GM13977 (cell line): Measurements from ENCODE around the gene TTLL5.

Source experiments
- DNase-seq: peaks from one replicate; pipeline ENCODE4 v3.0.0; 2012; ENCODE audit warnings: low spot score
- in situ Hi-C: fragments of 300-500 bp; cut with MboI; formaldehyde crosslinking; loops from one replicate; pipeline ENCODE4 v1.12.0; 2022; ENCODE audit warnings: low sequenced_read_pairs, low pct_unique_long_range_greater_than_20kb, mixed read lengths, inconsistent platforms; ENCODE audit not compliant: unreplicated experiment
- TF ChIP-seq, protein P1 (sequence below): IDR thresholded peaks from 2 replicates; pipeline ENCODE4 v1.5.1; 2012; ENCODE audit warnings: mild to moderate bottlenecking, control low read depth; ENCODE audit not compliant: insufficient read depth; ENCODE audit errors: extremely low read depth, missing control alignments

TTLL5 gene

DNA sequence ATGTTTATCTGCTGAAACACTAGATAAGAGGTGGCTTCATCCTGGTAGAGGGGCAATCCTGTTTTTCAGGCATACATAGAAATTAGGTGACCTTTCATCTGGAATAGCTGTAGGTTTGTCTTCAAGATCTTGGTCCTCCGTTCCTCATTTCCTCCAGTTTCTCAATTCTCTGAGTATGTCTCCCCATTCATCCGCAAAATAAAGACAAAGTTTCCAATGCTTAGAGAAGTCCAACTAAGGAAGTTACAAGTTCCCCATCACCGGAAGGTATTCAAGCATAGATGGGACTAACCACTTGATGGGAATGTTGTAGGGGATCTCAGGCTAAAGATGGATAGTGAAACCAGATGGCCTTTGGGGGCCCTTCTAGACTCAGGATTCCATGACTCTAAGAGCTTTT, 34.6 kb upstream of the TTLL5 start:
- TF ChIP-seq, protein P1, sequence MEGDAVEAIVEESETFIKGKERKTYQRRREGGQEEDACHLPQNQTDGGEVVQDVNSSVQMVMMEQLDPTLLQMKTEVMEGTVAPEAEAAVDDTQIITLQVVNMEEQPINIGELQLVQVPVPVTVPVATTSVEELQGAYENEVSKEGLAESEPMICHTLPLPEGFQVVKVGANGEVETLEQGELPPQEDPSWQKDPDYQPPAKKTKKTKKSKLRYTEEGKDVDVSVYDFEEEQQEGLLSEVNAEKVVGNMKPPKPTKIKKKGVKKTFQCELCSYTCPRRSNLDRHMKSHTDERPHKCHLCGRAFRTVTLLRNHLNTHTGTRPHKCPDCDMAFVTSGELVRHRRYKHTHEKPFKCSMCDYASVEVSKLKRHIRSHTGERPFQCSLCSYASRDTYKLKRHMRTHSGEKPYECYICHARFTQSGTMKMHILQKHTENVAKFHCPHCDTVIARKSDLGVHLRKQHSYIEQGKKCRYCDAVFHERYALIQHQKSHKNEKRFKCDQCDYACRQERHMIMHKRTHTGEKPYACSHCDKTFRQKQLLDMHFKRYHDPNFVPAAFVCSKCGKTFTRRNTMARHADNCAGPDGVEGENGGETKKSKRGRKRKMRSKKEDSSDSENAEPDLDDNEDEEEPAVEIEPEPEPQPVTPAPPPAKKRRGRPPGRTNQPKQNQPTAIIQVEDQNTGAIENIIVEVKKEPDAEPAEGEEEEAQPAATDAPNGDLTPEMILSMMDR: no peak
- DNase-seq: no peak
- in situ Hi-C loops: no loop called here

DNA sequence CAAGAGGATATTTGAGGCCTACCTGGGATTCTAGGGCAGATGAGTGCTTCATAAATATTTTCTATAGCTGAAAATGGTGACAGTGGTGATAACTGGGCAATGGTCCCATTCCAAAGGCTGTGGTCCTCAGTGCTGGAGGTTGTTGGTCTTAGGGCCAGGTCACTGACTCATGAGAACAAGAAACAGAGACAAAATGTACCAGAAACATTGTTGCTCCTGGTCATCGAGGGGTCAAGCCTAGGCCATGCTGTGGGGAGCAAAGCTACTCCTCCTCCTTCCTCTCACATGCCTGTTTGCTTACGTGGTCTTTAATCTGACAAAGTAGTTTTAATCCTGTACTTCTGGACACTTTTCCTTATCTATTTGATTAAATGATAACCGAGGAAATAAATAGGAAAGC, 34.2 kb upstream of the TTLL5 start:
- no peak for DNase-seq
- in situ Hi-C loops: no loop called here
- TF ChIP-seq, protein P1: no peak

DNA sequence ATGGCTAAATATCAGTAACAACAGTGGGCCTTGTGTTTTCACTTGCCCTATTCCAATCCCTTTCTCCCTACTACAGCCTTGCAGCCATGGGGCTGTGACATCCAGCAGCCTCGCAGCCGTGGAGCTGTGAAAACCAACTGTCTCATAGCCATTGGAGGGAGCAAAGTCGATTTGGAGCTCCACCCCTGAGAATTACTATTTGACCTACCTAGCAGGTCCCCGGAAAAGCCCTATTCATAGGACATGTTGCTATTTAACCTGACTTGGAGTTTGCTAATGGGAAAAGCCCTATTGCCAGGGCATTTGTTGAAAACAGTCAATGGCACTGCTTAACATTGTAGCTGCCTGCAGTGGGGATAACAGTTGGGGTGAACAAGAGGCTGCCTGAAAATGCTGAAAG, 33.6 kb upstream of the TTLL5 start:
- in situ Hi-C loops: no loop called here
- TF ChIP-seq, protein P1: no peak
- no peak for DNase-seq

DNA sequence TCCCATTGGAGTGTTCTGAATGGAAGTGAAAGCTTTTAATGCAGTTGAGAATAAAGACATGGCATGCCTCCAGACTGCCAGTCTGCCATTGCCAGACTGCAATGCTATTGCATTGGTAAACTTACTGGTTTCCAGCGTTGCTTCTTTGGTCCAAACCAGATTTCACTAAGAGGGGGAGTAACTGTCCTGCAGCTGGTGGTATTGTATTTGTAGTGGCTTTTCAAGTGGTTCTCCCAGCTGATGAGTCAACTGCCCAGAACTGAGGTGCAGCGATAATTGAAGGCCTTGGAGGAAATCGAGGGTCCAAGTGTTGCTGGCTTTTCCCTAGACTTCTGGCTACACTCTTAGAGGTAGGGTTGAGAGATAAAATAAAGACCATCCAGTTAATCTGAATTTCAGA, 32.2 kb upstream of the TTLL5 start:
- in situ Hi-C loops: no loop called here
- no peak for DNase-seq
- TF ChIP-seq, protein P1: no peak

DNA sequence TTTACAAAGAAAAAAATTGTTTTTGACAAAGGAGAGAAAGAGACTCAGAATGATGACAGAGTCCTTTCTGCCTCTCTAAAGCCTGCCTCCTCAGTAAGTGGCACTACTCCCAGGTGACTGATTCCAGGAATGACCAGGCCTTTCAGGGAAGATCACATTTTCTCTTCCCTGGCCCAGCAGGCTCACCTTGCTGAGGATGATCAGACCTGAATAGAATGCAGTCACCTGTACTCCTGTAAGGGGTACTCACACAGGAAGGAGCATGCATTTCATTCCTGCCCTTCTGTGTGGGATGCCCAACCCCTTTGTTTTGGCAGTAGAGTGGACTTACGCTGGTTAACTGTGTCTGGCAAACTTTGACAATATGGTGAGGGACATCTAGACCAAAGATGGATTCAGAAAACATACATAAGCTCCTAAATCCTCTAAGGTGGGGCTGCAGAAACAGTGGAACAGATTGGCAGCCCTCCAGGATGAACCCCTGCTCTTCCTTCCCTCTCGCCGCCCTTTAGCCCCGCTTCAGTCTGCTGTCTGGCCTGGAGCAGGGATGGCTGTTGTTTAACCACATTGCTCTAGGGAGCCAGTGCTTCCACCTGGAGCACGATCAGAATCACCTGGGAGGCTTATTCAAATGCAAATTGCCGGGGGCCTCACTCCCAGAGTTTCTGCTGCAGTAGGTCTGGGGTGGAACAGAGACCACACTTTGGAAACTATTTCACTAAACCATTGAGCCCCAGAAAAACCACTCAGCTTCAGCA, 30.2 kb upstream of the TTLL5 start:
- in situ Hi-C loops: no loop called here
- no peak for DNase-seq
- TF ChIP-seq, protein P1: no peak

DNA sequence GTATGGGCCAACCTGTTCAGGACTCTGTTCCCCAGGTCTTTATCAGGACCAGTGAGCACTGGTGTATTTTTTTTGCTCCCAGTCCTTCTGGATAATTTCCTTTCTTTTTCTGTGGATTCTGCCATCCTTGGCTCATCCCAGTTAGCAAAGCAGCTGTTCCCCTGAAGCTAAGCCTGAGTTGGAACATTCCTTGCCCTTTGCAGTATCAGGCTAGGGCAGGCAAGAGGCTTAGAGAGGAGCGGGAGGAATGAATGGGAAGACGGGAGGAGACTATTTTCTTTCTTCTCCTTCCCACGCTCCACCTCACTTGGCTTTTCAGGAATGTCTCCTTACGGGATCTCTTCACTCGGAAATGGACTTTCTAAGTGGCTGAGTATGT, 29.6 kb upstream of the TTLL5 start:
- TF ChIP-seq, protein P1: no peak
- in situ Hi-C loops: no loop called here
- no peak for DNase-seq

DNA sequence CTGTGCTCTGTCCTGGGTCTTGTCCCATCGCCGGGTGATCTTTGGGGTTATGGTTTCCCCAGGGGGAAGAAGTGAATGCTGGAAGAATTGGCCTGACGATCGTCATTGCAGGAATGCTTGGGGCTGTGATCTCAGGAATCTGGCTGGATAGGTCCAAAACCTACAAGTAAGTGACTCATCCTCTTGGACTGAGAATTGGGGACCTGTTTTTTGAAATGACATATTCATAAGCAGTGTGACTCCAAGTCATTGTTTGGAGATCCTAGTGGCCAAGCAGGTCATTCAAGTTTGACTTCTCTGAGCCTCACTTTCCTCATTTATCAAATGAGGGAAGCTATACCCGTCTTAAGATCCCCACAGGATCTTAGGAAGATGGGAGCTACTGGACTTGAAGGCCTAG, 26.2 kb upstream of the TTLL5 start:
- in situ Hi-C loops: no loop called here
- DNase-seq: no peak
- TF ChIP-seq, protein P1: no peak
